GM19397 (cell line): ENCODE results near the gene MTSS2.

Experiments
- ATAC-seq: cut with Tn5 transposase; IDR thresholded peaks from one replicate; pipeline ENCODE4 v1.9.1; 2021; ENCODE audit warnings: mild to moderate bottlenecking, moderate library complexity; ENCODE audit not compliant: unreplicated experiment

Gene MTSS2, protein sequence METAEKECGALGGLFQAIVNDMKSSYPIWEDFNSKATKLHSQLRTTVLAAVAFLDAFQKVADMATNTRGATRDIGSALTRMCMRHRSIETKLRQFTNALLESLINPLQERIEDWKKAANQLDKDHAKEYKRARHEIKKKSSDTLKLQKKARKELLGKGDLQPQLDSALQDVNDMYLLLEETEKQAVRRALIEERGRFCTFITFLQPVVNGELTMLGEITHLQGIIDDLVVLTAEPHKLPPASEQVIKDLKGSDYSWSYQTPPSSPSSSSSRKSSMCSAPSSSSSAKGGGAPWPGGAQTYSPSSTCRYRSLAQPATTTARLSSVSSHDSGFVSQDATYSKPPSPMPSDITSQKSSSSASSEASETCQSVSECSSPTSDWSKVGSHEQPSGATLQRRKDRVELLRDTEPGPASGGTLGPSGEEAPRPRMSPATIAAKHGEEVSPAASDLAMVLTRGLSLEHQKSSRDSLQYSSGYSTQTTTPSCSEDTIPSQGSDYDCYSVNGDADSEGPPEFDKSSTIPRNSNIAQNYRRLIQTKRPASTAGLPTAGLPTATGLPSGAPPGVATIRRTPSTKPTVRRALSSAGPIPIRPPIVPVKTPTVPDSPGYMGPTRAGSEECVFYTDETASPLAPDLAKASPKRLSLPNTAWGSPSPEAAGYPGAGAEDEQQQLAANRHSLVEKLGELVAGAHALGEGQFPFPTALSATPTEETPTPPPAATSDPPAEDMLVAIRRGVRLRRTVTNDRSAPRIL

DNA sequence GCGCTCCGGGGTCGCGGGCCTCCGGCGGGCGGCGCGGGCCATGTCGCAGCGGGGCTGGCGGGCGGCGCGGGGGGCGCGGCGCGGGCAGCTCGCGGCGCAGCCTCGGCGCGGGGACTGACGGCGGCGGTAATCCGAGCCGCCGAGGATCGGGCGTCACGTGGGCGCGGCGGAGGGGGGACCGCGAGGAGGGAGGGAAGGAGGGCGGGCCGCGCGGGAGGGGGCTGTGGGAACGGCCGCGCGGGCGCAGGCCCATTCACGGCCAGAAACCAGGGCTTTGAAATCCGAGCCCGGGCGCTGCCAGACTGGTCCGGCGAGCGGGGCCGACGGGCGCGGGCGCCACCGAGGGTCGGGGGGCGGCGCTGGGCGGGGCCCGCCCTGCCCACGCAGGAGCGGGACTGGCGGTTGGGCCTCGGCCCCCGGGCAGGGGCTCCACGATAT is at the start of gene MTSS2:
TSS of gene MTSS2 (minus strand) at position 116 of the 438 bp plus-strand sequence. CDS start 262 bp downstream, outside the sequence.
- ATAC-seq: no peak

DNA sequence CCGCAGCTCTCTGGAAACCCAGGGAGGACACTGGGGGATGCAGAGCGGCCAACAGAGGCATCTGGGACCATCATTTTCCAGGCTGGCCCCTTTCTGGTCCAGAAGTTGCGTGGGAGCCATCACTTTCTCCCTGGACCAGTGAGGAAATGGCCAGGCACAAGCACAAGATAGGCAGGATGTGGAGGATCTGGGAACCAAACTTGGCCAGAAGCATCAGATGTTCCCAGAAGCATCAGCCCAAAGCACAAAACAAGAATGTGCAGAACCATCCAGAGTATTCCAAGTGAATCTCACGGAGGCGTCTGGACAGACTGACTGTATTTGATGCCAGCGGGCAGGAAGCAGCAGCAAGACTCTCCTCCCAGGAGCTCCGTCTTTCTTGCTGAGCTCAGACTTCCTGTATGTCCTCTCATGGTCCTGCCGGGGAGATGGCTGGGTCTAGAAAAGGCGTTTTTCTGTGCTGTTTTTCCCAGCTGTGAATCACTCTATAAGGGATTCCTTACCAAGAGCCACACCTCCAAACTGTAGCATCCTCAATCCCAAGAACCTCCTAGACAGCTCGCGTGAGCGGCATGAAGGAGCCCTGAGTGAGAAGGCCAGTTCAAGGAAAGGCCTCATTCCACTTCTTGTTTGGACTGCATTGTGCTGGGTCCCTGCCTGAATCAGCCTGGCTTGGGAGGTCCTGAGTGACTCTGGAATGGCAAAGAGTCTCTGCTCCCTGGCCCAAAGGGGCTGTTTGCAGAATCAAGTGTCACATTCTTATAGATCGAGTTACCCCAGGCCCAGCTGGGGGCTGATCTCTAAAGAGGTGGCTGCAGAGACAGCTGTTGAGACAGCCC is 49.5 kb upstream of the MTSS2 start:
- no peak for ATAC-seq

DNA sequence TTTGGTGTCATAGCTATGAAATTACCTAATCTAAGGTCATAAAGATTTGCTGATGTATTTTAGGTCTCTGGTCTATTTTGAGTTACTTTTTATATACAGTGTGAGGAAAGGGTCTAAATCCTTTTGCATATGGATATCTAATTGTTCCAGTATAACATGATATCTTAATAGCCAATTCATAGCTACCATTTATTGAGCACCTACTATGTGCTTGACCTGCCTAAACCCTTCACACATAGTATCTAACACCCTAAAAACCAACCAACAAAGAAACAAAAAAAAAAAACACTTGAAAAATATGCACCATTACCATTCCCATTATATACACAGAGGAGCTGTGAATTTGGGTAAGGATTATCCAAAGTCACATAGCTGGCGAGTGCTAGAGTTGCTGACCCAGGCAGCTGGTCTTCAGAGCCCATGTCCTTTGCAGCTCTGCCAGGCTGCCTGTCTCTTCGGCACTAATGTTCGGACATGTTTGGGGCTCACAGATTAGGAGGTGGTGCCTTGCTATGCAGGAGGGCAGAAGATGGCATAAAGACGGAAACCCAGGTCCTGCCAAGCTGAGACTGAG is 48.8 kb upstream of the MTSS2 start:
- ATAC-seq: no peak

DNA sequence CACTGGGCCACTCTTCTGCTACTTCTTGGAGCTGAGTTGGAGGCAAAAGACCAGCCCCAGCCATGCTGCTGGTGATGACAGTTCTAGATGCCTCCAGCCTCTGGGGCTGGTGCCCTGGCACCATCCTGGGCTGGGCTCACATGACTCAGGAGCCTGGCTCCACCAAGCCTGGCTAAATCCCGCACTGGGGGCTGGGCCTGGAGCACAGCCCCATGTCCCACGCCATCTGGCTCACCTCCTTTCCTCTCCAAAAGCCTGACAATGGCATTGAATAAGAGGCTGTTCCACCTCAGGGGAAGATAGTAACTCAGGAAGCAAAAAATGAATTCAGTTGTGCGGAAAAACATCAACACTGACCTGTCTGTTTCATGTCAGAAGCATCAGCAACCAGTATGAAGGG is 45.1 kb upstream of the MTSS2 start:
- no peak for ATAC-seq

DNA sequence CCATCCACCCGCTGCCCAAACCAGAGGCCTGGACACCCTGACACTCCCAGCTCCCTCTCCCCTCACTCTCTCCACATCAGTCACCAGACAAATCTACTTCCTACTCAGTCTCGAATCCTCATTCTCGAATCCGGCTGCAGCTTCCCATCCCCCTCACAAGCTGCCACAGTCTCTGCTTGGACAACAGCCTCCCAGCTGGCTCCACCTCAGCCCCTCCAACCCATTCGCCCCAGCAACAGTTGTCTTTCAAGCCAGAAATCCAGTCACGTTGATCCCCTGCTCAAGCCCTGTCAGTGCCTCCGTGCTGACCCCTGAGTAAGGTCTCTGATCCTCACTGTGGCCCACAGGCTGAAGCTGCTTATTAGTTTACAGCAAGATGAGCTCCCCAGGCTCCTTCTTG is 44.2 kb upstream of the MTSS2 start:
- ATAC-seq: no peak

DNA sequence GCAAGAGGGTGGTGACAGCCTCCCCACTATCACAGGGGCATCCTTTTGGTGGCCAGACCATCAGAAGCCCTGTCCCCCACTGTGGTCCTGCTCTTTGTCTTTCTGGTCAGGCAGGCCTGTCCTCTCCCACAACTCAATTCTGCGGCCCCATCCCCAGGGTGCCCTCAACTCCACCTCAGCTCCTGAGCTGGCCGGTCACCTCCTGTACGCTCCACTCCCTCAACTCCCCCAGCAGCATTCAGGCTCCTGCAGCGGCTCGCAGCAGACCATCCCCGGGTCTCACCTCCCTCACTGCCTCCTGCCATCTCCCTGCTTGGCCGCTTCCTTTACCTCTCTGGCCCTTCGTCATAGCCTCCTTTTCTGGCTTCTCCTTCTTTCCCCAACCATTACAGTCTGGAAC is 43.4 kb upstream of the MTSS2 start:
- ATAC-seq: no peak

DNA sequence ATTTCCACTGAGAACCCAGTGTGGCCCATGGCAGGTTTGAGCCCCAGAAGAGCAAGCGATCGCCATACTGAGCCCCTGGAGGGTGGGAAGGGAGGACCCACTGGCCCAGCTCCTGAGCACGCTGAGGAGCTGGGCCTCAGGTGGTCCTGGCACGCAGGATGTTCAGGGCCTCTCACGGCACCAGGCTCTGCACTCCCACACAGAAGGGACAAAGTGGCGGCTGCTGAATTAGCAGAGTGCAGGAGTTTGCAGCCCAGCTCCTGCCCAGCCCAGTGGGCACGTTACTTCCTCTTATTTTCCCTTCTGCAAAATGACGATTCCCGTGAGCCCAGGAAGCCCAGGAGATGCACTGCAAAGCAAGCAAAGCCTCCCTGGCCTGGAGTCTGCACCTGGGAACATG is 42.3 kb upstream of the MTSS2 start:
- no peak for ATAC-seq

DNA sequence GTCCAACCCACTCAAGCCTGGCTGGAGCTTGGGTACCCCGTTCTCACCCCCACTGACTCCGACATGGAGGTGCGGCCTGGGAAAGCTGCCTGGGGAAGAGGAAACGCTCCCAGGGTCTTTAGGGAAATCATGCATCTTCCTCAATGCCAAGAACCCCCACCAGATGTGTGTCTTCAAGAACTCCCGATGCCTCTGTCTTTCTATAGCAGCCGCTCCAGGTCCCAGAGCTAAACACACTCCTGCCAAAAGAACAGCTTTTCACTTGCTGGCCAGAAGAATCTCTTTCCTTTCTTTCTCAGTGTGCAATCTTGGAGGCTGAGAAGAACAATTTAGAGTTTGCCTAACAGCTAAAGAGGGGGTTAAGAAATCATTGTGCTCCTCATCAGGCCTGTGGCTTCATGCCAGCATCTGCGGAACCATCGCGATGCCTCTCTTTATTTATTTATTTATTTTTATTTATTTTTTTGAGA is 41.1 kb upstream of the MTSS2 start:
- no peak for ATAC-seq

DNA sequence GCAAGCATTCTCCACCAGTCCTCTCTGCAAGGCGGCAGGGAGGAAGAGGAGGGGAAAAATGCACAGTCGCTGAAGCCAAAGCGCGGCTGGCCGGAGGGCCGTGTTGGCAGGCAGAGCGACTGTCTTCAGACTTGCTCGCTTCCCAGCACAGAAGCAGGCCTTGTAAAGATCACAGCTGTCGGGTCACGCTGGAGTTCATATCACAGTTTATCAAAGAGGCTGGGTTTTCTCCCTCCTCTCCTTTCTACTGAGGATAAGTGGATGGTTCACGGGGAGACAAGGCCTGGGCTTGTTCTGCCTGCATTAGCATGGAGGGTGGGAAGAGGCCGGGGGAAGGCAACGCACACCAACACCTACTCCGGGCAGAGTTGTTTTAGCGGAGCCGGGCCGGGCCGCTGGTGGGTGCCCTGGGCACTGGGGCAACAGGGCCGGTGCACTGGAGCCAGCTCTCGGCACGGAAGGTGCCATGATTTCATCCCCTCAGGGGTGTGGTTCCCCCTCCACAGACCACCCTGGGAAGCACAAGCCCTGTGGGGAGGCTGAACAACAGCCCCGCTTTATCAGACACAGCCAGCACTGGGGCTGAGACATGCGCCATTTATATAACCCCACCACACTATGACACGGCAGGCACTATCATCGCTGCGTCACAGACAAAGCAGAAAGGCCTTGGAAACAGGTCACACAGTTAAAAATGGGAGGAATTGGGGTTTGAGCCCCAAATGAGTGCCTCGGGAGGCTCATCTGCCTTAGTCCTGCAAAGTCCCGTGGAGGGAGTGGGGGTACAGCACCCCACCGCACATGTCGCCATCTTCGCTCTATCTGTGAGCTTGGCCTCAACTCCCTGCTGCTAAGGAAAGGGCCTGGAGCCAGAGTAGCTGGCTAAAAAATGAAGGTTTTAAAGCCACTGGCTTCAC is 40.3 kb upstream of the MTSS2 start:
- ATAC-seq: no peak

DNA sequence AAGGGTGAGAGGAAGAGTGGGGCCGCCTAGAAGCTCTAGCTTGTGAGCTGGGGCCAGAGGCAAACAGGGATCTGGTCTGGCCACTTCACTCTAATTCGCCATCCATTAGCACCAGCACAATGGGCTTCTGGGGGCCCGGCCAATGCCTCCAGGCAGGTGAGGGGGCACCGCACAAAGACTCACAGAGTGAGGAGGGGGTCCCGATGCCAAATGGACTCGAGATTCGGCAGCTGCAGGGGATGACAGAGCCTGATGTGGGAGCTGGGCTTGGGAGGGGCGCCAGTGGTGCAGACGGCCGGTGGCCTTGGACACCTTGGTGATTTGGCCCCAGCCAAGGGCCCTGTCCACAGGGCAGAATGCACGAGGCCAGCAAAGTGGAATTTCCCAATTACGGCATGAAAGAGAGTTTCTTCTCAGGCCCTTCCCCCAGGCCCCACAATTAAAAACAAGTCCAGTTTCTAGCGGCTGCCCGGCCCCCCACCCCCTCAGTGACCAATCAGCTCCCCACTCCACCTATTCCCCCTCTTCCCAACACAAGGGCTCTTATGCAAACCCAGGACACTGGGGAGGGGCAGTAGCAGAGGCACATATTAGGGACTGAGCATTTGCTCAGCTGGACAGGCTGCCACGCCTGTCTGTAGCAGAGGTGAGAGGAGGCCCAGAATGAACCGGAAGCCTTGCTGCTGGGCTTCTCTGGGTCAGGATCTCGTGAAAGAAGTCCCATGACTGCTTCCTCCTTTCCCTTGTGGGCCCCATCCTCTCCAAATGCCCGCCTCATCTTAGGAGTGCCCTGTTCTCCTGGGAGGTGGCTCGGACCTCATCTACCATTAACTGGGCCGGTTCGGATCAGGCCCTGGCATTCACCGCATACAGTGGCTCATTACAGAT is 39.4 kb upstream of the MTSS2 start:
- ATAC-seq: no peak

DNA sequence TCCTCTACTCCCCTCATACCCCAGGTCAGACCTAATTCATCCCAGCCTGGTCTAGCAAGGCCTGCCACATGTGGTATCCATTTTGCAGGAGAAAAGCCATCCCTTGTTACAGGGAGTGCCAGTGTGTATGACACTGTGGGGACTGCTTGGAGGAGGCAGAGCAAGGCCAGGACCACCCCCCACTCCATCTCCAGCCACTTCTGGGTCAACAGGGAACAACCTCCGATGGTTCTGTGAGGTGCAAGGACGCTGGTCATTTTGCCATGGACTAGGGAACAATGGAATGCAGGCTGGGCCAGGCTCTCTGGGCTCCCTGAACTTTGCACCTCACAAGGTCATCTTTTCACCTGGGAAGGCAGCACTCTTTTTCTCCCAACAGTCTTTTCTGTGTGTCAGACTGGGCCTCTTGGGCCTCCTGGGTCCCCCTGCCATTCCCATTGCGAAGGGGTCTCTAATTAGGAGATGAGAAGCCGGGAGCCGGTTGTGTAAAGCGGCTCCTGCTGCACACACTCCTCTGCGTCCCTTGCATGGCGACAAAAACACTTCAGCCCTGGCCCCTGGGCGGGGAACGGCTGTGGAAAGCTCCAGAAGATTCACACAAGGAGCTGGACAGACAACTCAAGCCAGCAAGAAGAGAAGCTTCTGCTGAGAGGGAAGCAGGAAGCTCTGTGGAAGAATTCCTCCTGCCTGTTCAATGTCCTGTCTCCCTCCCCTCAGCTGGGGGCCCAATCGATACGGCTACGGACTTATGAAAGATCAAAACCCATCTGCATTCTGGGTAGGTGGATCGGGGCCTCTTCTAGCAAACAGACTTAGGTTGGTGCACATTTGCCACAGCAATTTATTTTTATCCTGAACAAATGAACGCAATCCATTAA is 38.5 kb upstream of the MTSS2 start:
- ATAC-seq: no peak

DNA sequence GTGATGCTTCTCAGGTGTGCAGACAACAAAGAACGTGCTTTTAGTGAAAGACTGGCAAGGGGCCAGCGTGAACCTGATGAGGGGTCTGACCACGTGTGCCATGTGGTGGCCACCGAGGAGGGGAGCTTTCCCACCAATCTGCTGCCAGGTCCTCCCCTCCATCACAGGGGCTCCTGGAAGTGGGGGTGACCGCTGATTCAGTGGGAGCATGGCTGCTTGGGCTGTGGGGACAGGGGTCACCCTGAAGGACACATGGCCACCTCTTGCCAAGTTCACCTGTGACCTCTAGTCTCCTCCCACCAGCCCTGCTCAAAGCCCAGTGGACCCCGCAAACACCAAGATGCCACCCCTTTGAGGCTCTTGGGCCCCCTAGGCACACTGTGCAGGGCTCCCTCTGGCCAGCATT is 37.9 kb upstream of the MTSS2 start:
- ATAC-seq: no peak

DNA sequence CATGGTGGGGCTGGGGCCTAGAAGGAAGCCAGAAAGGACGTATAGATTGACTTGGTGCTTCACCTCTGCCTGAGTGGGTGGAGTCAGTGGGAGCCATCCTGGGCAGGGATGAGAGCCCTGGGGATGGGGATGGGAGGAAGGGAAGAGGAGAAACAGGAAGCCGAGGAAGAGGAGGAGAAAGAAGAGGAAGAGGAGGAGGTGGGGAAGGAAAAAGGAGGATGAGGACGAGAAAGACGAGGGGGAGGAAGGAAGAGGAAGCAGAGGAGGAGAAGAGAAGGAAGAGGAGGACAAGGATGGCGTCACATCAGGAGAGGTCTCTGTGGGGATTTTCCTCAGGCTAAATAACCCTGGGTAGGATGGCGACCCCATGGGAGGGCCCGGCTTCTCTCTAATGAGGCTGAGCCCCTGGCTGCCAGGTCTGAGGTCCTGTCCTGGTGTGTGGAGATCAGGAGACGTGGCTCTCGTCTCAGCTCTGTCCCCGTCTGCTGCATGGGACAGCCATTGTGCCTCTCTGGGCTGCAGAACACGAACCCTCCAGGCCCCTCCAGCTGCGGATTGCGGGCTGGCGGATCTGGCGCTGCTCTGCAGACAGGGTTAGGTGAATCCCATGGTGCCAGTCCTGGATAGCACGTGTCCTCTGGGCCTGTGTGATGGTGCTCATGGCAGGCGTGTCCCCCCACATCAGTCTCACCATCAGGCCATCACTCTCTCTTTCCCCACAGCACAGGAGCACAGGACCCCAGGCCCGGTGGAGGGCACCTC is 35.5 kb upstream of the MTSS2 start:
- ATAC-seq: no peak

DNA sequence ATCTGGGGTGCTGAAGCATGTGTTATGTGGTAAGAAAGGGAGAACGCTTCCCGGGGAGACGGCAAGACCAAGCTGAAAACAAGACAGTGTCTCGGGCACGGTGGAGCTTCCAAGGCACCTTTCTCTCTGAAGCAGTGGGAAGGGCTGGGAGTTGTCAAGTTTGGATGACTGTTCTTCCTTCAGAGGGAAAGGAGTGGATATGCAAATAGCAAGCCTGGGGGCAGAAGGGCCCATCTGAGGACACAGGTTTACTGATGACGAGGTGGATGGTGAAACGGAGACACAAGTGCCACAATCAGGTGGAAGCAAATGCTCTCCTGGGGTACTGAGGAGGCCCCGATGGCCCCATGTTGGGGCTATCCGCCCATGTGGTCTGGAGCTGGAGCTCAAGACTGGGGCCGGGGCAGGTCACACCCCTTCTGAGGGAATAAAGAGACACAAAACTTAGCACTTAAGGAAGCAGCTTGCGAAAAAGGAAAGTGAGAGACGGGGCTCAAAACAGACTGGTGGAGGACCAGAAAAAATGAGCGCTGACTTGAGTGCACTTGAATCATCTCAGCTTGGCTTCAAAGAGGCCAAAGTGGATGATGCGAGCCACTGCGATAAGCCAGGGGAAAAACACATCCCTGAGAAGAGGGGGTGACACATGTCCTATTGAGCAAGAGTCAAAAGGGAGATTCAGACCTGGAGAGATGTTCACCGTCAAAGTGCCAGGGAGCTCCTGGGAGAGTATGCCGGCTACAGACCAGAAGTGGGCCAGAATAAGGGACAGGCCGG is 34.8 kb upstream of the MTSS2 start:
- ATAC-seq: no peak

DNA sequence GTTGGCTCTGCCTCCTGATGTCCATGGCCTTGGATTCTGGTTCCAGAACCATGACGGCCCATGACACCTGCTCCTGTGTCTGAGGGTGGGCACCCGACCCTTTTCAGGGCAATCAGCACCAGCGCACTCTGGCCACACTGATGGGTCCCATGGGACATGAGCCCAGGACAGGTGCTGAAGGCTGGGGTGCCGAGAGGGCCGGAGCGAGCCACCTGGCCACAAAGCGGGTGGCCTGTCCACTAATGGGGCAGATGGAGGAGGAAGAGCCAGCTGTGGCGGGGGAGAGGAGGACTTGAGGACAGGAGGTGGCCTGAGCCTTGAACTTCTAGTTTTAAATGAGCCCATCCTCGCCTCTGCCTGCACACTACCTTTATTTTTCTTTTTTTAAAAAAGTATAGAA is 31.2 kb upstream of the MTSS2 start:
- ATAC-seq: no peak

DNA sequence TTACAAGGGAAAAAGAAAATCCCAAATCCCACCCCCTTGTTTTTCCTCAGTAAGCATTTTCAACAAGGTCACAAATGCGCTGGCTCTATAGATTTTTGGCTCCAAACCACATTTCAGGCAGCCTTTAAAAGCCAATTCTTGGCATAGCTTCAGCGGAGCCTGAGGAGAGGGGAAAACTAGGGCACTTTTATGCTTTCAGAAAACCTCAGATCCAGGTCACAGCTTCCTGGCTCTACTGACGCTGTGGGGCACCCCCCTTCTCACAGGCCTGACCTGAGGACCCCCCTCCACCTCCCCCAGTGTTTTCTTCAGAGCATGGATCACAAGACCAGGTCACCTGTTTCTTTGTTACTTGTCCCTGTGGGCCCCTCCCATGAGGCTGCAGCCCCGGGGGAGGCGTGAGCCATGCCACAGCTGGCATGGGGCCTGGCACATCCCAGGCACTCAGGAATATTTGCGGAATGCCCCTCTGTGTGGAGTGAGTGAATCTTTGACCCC is 30.1 kb upstream of the MTSS2 start:
- no peak for ATAC-seq
